ENCODE data around the gene UBE2G2. TPM values are rescaled to one million over a fixed set of nuclear protein-coding genes. Genes with fewer than 3 reads are reported as not detected.

Gene UBE2G2
- total RNA-seq, 1 experiment from 2014 or later, result 117 TPM

DNA sequence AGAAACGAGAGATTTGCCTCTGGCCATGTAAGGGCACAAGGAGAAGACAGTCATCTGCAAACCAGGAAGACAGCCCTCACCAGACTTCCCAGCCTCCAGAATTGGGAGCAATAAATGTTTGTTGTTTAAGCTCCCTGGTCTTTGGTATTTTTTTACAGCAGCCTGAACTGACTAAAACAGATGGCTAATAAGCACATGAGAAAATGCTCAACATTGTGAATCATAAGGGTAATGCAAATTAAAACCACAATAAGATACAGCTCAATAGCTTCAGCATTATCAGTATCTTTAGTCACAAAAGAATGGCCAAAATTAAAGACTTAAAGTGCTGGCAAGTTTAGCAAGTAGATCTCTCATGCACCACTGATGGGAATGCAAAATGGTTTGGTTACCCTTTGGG, 11.7 kb downstream of the UBE2G2 start:
- POLR2A ChIA-PET, result no interaction called here
- Mint-ChIP-seq H3K36me3 (peaks cover 60% of the 10 kb centered on the region), H3K27me3 (ENCODE audit: low read depth) (no peaks in the 10 kb centered on the region), H3K9me3 (peaks cover 6% of the 10 kb centered on the region; the same call in 1 of the 2 replicates), H3K4me1 (peaks cover 16% of the 10 kb centered on the region), H3K4me3 (no peak overlapping the region), H3K27ac (no peak overlapping the region)
- no peak for ATAC-seq
- DNase-seq (ENCODE audit: low spot score), result no peak
- CTCF ChIA-PET, result interaction anchor here (0.6 to 1.6 kb wide), 3 partner anchors 41 to 279 kb away, joined by 3 to 7 read pairs (median 4); no protein-coding TSS in a partner anchor
- TF ChIP-seq CREB1 (CRISPR knock-in tag; IDR thresholded peaks at IDR 0.05) (no peak), CREM (CRISPR knock-in tag; IDR thresholded peaks at IDR 0.05) (no peak), ZNF232 (CRISPR knock-in tag; IDR thresholded peaks at IDR 0.05) (no peak), RELA (CRISPR knock-in tag; IDR thresholded peaks at IDR 0.05; ENCODE audit: borderline replicate concordance) (no peak), JUN (CRISPR knock-in tag; IDR thresholded peaks at IDR 0.05) (no peak), KAT7 (CRISPR knock-in tag; IDR thresholded peaks at IDR 0.05; ENCODE audit: borderline replicate concordance) (no peak), JAZF1 (CRISPR knock-in tag; IDR thresholded peaks at IDR 0.05) (no peak), MYBL2 (CRISPR knock-in tag; IDR thresholded peaks at IDR 0.05) (no peak), FOXJ3 (CRISPR knock-in tag; IDR thresholded peaks at IDR 0.05; ENCODE audit: borderline replicate concordance) (no peak), TCF7 (CRISPR knock-in tag; IDR thresholded peaks at IDR 0.05; ENCODE audit: low read depth) (no peak), ZBTB21 (CRISPR knock-in tag; IDR thresholded peaks at IDR 0.05; ENCODE audit: borderline replicate concordance) (no peak)
- TF ChIP-seq, protein P1, sequence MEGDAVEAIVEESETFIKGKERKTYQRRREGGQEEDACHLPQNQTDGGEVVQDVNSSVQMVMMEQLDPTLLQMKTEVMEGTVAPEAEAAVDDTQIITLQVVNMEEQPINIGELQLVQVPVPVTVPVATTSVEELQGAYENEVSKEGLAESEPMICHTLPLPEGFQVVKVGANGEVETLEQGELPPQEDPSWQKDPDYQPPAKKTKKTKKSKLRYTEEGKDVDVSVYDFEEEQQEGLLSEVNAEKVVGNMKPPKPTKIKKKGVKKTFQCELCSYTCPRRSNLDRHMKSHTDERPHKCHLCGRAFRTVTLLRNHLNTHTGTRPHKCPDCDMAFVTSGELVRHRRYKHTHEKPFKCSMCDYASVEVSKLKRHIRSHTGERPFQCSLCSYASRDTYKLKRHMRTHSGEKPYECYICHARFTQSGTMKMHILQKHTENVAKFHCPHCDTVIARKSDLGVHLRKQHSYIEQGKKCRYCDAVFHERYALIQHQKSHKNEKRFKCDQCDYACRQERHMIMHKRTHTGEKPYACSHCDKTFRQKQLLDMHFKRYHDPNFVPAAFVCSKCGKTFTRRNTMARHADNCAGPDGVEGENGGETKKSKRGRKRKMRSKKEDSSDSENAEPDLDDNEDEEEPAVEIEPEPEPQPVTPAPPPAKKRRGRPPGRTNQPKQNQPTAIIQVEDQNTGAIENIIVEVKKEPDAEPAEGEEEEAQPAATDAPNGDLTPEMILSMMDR (IDR thresholded peaks at IDR 0.05), result no peak
- TF ChIP-seq, protein P2, sequence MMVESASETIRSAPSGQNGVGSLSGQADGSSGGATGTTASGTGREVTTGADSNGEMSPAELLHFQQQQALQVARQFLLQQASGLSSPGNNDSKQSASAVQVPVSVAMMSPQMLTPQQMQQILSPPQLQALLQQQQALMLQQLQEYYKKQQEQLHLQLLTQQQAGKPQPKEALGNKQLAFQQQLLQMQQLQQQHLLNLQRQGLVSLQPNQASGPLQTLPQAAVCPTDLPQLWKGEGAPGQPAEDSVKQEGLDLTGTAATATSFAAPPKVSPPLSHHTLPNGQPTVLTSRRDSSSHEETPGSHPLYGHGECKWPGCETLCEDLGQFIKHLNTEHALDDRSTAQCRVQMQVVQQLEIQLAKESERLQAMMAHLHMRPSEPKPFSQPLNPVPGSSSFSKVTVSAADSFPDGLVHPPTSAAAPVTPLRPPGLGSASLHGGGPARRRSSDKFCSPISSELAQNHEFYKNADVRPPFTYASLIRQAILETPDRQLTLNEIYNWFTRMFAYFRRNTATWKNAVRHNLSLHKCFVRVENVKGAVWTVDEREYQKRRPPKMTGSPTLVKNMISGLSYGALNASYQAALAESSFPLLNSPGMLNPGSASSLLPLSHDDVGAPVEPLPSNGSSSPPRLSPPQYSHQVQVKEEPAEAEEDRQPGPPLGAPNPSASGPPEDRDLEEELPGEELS (CRISPR knock-in tag; IDR thresholded peaks at IDR 0.05), result no peak
- TF ChIP-seq, protein P3, sequence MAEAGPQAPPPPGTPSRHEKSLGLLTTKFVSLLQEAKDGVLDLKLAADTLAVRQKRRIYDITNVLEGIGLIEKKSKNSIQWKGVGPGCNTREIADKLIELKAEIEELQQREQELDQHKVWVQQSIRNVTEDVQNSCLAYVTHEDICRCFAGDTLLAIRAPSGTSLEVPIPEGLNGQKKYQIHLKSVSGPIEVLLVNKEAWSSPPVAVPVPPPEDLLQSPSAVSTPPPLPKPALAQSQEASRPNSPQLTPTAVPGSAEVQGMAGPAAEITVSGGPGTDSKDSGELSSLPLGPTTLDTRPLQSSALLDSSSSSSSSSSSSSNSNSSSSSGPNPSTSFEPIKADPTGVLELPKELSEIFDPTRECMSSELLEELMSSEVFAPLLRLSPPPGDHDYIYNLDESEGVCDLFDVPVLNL (CRISPR knock-in tag; IDR thresholded peaks at IDR 0.05; ENCODE audit: borderline replicate concordance, low read depth), result no peak
- TF ChIP-seq, protein P4, sequence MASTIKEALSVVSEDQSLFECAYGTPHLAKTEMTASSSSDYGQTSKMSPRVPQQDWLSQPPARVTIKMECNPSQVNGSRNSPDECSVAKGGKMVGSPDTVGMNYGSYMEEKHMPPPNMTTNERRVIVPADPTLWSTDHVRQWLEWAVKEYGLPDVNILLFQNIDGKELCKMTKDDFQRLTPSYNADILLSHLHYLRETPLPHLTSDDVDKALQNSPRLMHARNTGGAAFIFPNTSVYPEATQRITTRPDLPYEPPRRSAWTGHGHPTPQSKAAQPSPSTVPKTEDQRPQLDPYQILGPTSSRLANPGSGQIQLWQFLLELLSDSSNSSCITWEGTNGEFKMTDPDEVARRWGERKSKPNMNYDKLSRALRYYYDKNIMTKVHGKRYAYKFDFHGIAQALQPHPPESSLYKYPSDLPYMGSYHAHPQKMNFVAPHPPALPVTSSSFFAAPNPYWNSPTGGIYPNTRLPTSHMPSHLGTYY (CRISPR knock-in tag; IDR thresholded peaks at IDR 0.05), result no peak
- TF ChIP-seq, protein P5, sequence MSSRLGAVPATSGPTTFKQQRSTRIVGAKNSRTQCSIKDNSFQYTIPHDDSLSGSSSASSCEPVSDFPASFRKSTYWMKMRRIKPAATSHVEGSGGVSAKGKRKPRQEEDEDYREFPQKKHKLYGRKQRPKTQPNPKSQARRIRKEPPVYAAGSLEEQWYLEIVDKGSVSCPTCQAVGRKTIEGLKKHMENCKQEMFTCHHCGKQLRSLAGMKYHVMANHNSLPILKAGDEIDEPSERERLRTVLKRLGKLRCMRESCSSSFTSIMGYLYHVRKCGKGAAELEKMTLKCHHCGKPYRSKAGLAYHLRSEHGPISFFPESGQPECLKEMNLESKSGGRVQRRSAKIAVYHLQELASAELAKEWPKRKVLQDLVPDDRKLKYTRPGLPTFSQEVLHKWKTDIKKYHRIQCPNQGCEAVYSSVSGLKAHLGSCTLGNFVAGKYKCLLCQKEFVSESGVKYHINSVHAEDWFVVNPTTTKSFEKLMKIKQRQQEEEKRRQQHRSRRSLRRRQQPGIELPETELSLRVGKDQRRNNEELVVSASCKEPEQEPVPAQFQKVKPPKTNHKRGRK (CRISPR knock-in tag; IDR thresholded peaks at IDR 0.05; ENCODE audit: borderline replicate concordance), result no peak
- TF ChIP-seq, protein P6, sequence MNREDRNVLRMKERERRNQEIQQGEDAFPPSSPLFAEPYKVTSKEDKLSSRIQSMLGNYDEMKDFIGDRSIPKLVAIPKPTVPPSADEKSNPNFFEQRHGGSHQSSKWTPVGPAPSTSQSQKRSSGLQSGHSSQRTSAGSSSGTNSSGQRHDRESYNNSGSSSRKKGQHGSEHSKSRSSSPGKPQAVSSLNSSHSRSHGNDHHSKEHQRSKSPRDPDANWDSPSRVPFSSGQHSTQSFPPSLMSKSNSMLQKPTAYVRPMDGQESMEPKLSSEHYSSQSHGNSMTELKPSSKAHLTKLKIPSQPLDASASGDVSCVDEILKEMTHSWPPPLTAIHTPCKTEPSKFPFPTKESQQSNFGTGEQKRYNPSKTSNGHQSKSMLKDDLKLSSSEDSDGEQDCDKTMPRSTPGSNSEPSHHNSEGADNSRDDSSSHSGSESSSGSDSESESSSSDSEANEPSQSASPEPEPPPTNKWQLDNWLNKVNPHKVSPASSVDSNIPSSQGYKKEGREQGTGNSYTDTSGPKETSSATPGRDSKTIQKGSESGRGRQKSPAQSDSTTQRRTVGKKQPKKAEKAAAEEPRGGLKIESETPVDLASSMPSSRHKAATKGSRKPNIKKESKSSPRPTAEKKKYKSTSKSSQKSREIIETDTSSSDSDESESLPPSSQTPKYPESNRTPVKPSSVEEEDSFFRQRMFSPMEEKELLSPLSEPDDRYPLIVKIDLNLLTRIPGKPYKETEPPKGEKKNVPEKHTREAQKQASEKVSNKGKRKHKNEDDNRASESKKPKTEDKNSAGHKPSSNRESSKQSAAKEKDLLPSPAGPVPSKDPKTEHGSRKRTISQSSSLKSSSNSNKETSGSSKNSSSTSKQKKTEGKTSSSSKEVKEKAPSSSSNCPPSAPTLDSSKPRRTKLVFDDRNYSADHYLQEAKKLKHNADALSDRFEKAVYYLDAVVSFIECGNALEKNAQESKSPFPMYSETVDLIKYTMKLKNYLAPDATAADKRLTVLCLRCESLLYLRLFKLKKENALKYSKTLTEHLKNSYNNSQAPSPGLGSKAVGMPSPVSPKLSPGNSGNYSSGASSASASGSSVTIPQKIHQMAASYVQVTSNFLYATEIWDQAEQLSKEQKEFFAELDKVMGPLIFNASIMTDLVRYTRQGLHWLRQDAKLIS (CRISPR knock-in tag; IDR thresholded peaks at IDR 0.05; ENCODE audit: borderline replicate concordance), result no peak
- TF ChIP-seq, protein P7, sequence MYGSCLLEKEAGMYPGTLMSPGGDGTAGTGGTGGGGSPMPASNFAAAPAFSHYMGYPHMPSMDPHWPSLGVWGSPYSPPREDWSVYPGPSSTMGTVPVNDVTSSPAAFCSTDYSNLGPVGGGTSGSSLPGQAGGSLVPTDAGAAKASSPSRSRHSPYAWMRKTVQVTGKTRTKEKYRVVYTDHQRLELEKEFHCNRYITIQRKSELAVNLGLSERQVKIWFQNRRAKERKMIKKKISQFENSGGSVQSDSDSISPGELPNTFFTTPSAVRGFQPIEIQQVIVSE (CRISPR knock-in tag; IDR thresholded peaks at IDR 0.05; ENCODE audit: borderline replicate concordance), result no peak
